Mesenchymal stem cell (in vitro differentiated cells and primary cell): ENCODE results near the gene CADM1.

ENCODE experiments used
- DNase-seq: peaks from one replicate; pipeline ENCODE4 v3.0.0-alpha.2; 2013
- H2AFZ ChIP-seq: one replicate; pipeline ENCODE4 v1.6.1; 2013; ENCODE audit warnings: low read depth, mild to moderate bottlenecking, control low read depth, inconsistent platforms, low read length, moderate library complexity
- H2AK5ac ChIP-seq: 2 replicates; pipeline ENCODE4 v1.6.1; 2013; ENCODE audit warnings: low read length, moderate library complexity, mild to moderate bottlenecking, inconsistent platforms; ENCODE audit not compliant: severe bottlenecking
- H2BK120ac ChIP-seq: one replicate; pipeline ENCODE4 v1.6.1; 2013; ENCODE audit warnings: low read depth, mild to moderate bottlenecking, inconsistent platforms, low read length, moderate library complexity
- H2BK12ac ChIP-seq, 2 experiments: one replicate each; pipeline ENCODE4 v1.6.1; 2013; ENCODE audit warnings: inconsistent platforms in 2 of 2, low read length in 2 of 2, mild to moderate bottlenecking in 2 of 2, moderate library complexity in 2 of 2, control low read depth in 1 of 2
- H2BK15ac ChIP-seq: one replicate; pipeline ENCODE4 v1.6.1; 2013; ENCODE audit warnings: mild to moderate bottlenecking, low read depth, inconsistent platforms; ENCODE audit not compliant: poor library complexity, severe bottlenecking
- H2BK5ac ChIP-seq: 2 replicates; pipeline ENCODE4 v1.6.1; 2013; ENCODE audit warnings: low read depth, mild to moderate bottlenecking, low read length, control low read depth, inconsistent platforms; ENCODE audit not compliant: poor library complexity, severe bottlenecking
- H3K14ac ChIP-seq, 2 experiments: one replicate each; pipeline ENCODE4 v1.6.1; 2013; ENCODE audit warnings: inconsistent platforms in 2 of 2, low read length in 2 of 2, control low read depth in 1 of 2, mild to moderate bottlenecking in 1 of 2, moderate library complexity in 1 of 2
- H3K18ac ChIP-seq, 2 experiments: one replicate each; pipeline ENCODE4 v1.6.1; 2013; ENCODE audit warnings: inconsistent platforms in 2 of 2, low read length in 2 of 2, control low read depth in 1 of 2, low read depth in 1 of 2, mild to moderate bottlenecking in 1 of 2
- H3K23ac ChIP-seq, 2 experiments: one replicate each; pipeline ENCODE4 v1.6.1; 2013; ENCODE audit warnings: inconsistent platforms in 2 of 2, low read length in 2 of 2, mild to moderate bottlenecking in 2 of 2, moderate library complexity in 2 of 2, control low read depth in 1 of 2
- H3K27ac ChIP-seq: 2 replicates; pipeline ENCODE4 v1.5.1; 2013; ENCODE audit warnings: mild to moderate bottlenecking, moderate library complexity, low read length, control low read depth, inconsistent platforms; ENCODE audit not compliant: poor library complexity, severe bottlenecking
- H3K27me3 ChIP-seq, 2 experiments: 2 replicates each; pipeline versions ENCODE4 v1.6.1 to v1.7.0; 2013; ENCODE audit warnings: low read length in 2 of 2, mild to moderate bottlenecking in 2 of 2, moderate library complexity in 2 of 2, control low read depth in 1 of 2, inconsistent platforms in 1 of 2; ENCODE audit not compliant: control insufficient read depth in 1 of 2, insufficient read depth in 1 of 2
- H3K36me3 ChIP-seq, 2 experiments: 2 replicates each; pipeline versions ENCODE4 v1.6.1 to v1.7.0; 2013; ENCODE audit warnings: low read length in 2 of 2, control low read depth in 1 of 2, inconsistent platforms in 1 of 2, low read depth in 1 of 2, mild to moderate bottlenecking in 1 of 2; ENCODE audit not compliant: insufficient read depth in 2 of 2, control insufficient read depth in 1 of 2
- H3K4ac ChIP-seq, 2 experiments: one replicate each; pipeline ENCODE4 v1.6.1; 2013; ENCODE audit warnings: inconsistent platforms in 2 of 2, low read length in 2 of 2, mild to moderate bottlenecking in 2 of 2, moderate library complexity in 2 of 2, control low read depth in 1 of 2, low read depth in 1 of 2
- H3K4me1 ChIP-seq: 2 replicates; pipeline ENCODE4 v1.6.1; 2013; ENCODE audit warnings: low read depth, low read length, control low read depth; ENCODE audit not compliant: control insufficient read depth, insufficient read depth
- H3K4me2 ChIP-seq: 2 replicates; pipeline ENCODE4 v1.6.1; 2013; ENCODE audit warnings: low read length, mild to moderate bottlenecking, inconsistent platforms; ENCODE audit not compliant: poor library complexity, severe bottlenecking
- H3K4me3 ChIP-seq, 2 experiments: 2 replicates each; pipeline versions ENCODE4 v1.5.1 to v1.7.0; 2013; ENCODE audit warnings: low read length in 2 of 2, mild to moderate bottlenecking in 2 of 2, control low read depth in 1 of 2, low read depth in 1 of 2; ENCODE audit not compliant: insufficient read depth in 1 of 2
- H3K79me1 ChIP-seq: replicated peaks from 2 replicates; pipeline ENCODE4 v1.6.1; 2013; ENCODE audit warnings: mild to moderate bottlenecking, control low read depth, low read length, inconsistent platforms; ENCODE audit not compliant: poor library complexity, severe bottlenecking
- H3K9ac ChIP-seq: 2 replicates; pipeline ENCODE4 v1.7.0; 2013; ENCODE audit warnings: mild to moderate bottlenecking, low read length, moderate library complexity
- H3K9me3 ChIP-seq: 2 replicates; pipeline ENCODE4 v1.7.0; 2013; ENCODE audit warnings: mild to moderate bottlenecking, low read length; ENCODE audit not compliant: control insufficient read depth
- H4K8ac ChIP-seq: one replicate; pipeline ENCODE4 v1.6.1; 2013; ENCODE audit warnings: inconsistent platforms, mild to moderate bottlenecking, low read length, moderate library complexity
- H4K91ac ChIP-seq: one replicate; pipeline ENCODE4 v1.6.1; 2013; ENCODE audit warnings: mild to moderate bottlenecking, low read length, inconsistent platforms
- WGBS: methylation state at CpG from one replicate; pipeline ENCODE4 v1.1.7; 2013; ENCODE audit warnings: mixed read lengths; 5-methylcytosine and 5-hydroxymethylcytosine counted together

CADM1 gene

DNA sequence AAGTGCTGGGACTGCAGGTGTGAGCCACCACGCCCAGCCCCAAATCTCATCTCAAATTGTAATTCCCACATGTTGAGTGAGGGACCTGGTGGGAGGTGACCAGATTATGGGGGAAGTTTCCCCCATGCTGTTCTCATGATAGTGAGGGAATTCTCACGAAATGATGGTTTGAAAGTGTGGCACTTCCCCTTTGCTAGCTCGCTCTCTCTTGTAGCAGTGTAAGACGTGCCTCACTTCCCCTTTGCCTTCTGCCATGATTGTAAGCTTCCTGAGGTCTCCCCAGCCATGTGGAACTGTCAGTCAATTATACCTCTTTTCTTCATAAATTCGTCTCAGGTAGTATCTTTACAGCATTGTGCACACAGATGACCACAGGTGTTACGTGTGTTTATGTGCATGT is 357.8 kb downstream of the CADM1 start:
- Histone ChIP-seq H2AK5ac (no peak overlapping the region), H2BK5ac (no peak overlapping the region), H3K4me1 (peaks cover 3% of the 10 kb centered on the region), H3K23ac (no peak overlapping the region), H3K4me3 (no peak overlapping the region), H2BK120ac (no peak overlapping the region), H3K9me3 (no peaks in the 10 kb centered on the region), H3K14ac (no peak overlapping the region), H4K8ac (no peak overlapping the region), H3K9ac (no peak overlapping the region), H2BK12ac (no peak overlapping the region), H4K91ac (no peak overlapping the region), H2AFZ (no peak overlapping the region), H3K4me2 (no peak overlapping the region), H2BK15ac (no peak overlapping the region), H3K27ac (no peak overlapping the region), H3K36me3 (no peaks in the 10 kb centered on the region), H3K27me3 (peaks cover 0 to 19% of the 10 kb centered on the region in 2 experiments), H3K79me1 (no peaks in the 10 kb centered on the region), H3K18ac (no peak overlapping the region), H3K4ac (no peak overlapping the region)
- 80% methylated on average over 5 of the region's 6 CpGs for WGBS
- DNase-seq: no peak

DNA sequence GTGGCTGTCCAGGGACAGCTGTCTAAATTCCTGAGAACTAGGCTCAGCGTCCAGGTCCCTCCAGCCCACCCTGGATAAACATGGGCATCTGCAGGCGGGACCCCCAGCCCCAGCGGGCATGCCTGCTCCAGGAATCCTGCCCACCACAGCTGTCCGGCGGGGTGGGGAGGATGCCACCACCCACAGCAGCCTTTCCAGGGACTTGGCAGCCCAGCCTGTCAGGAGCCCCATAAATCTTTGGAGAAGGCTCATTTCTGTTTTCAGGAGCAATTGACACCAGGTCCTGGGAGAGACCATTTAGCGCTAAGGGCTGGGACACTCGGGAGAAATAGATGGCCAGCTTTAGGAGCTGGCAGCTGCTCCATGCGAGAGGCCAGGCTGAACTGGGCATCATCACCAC is 358.9 kb downstream of the CADM1 start:
- Histone ChIP-seq H3K27ac (no peak overlapping the region), H3K79me1 (no peaks in the 10 kb centered on the region), H3K23ac (no peak overlapping the region)

DNA sequence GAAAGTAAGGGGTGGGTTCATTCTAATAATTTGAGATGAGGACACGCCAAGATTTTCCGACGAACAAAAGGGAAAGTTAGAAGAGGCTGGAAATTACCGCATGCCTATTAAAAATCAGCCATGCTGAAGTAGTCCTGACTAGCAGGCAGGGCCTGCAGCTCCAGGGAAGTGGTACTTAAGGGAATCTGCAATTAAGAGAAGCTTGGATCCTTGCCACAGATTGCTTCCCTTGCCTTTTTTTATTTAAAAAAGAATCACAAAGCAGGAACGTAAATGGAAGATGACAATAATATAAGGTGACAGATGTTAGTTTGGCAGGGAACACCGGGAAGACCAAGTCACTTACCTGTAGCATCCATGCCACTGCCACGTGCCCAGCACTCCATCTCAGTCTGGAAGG is 359.3 kb downstream of the CADM1 start:
- no peak overlapping the region for H4K91ac ChIP-seq
- H2AK5ac ChIP-seq: no peak overlapping the region
- no peak overlapping the region for H3K9ac ChIP-seq
- no peak overlapping the region for H3K4me3 ChIP-seq
- no peak overlapping the region for H3K14ac ChIP-seq
- no peak overlapping the region for H2AFZ ChIP-seq
- H3K36me3 ChIP-seq: no peaks in the 10 kb centered on the region
- WGBS: 93% methylated on average over 7 of the region's 7 CpGs
- peaks cover 3% of the 10 kb centered on the region for H3K4me1 ChIP-seq
- no peak overlapping the region for H3K4ac ChIP-seq
- no peaks in the 10 kb centered on the region for H3K79me1 ChIP-seq
- no peak overlapping the region for H3K27ac ChIP-seq
- H3K23ac ChIP-seq: no peak overlapping the region
- no peaks in the 10 kb centered on the region for H3K9me3 ChIP-seq
- no peak overlapping the region for H2BK12ac ChIP-seq
- no peak overlapping the region for H2BK15ac ChIP-seq
- DNase-seq: no peak
- H3K18ac ChIP-seq: no peak overlapping the region
- H3K4me2 ChIP-seq: no peak overlapping the region
- no peak overlapping the region for H2BK5ac ChIP-seq
- peaks cover 0 to 20% of the 10 kb centered on the region in 2 experiments for H3K27me3 ChIP-seq
- H2BK120ac ChIP-seq: no peak overlapping the region
- H4K8ac ChIP-seq: no peak overlapping the region

More for the DNA sequence above, 358.9 kb downstream of the CADM1 start:
- no peak overlapping the region for H2BK12ac ChIP-seq
- H3K9ac ChIP-seq: no peak overlapping the region
- no peak overlapping the region for H2AFZ ChIP-seq
- no peak overlapping the region for H4K8ac ChIP-seq
- peak overlapping the region in 1 of 2 experiments; percentile 5 for H3K4me3 ChIP-seq
- H2AK5ac ChIP-seq: no peak overlapping the region
- no peak overlapping the region for H3K4me2 ChIP-seq
- peaks cover 0 to 20% of the 10 kb centered on the region in 2 experiments for H3K27me3 ChIP-seq
- no peak overlapping the region for H3K4ac ChIP-seq
- 83% methylated on average over 8 of the region's 8 CpGs for WGBS
- no peak overlapping the region for H3K14ac ChIP-seq
- H3K36me3 ChIP-seq: no peaks in the 10 kb centered on the region
- no peaks in the 10 kb centered on the region for H3K9me3 ChIP-seq
- H2BK5ac ChIP-seq: no peak overlapping the region
- peaks cover 3% of the 10 kb centered on the region for H3K4me1 ChIP-seq
- no peak for DNase-seq
- H2BK120ac ChIP-seq: no peak overlapping the region
- no peak overlapping the region for H2BK15ac ChIP-seq
- no peak overlapping the region for H3K18ac ChIP-seq
- no peak overlapping the region for H4K91ac ChIP-seq

GRCh38 chr11:115144014-115144413 is 360.2 kb downstream of the CADM1 start:
- H3K23ac ChIP-seq: no peak overlapping the region
- no peak overlapping the region for H3K18ac ChIP-seq
- no peak overlapping the region for H2BK5ac ChIP-seq
- H2BK120ac ChIP-seq: no peak overlapping the region
- H3K9me3 ChIP-seq: no peaks in the 10 kb centered on the region
- H2BK15ac ChIP-seq: no peak overlapping the region
- no peak overlapping the region for H2AFZ ChIP-seq
- no peak overlapping the region for H2AK5ac ChIP-seq
- H4K91ac ChIP-seq: no peak overlapping the region
- H3K27ac ChIP-seq: no peak overlapping the region
- no peak overlapping the region for H3K4me3 ChIP-seq
- no peak for DNase-seq
- no peaks in the 10 kb centered on the region for H3K36me3 ChIP-seq
- H3K9ac ChIP-seq: no peak overlapping the region
- no peak overlapping the region for H3K4me2 ChIP-seq
- H3K14ac ChIP-seq: no peak overlapping the region
- H3K4ac ChIP-seq: no peak overlapping the region
- H2BK12ac ChIP-seq: no peak overlapping the region
- H3K79me1 ChIP-seq: no peaks in the 10 kb centered on the region
- H3K4me1 ChIP-seq: peaks cover 3% of the 10 kb centered on the region
- no peak overlapping the region for H4K8ac ChIP-seq
- 81% methylated on average over 5 of the region's 5 CpGs for WGBS
- H3K27me3 ChIP-seq: peaks cover 0 to 20% of the 10 kb centered on the region in 2 experiments
